ENCODE measurements around the gene PCSK4. TPM values are rescaled to one million over a fixed set of nuclear protein-coding genes. Genes with fewer than 3 reads are reported as not detected.
"Not testable (repeated sequence)": the region's sequence is repeated elsewhere in the genome, so short reads cannot be mapped to it uniquely, and the experiment has no call there.

Gene PCSK4
- 1 to 10 TPM; 2.1 to 9.8 (median 5.2) TPM for polyA plus RNA-seq (ENCODE audit: insufficient read length in 4 of 4)

DNA sequence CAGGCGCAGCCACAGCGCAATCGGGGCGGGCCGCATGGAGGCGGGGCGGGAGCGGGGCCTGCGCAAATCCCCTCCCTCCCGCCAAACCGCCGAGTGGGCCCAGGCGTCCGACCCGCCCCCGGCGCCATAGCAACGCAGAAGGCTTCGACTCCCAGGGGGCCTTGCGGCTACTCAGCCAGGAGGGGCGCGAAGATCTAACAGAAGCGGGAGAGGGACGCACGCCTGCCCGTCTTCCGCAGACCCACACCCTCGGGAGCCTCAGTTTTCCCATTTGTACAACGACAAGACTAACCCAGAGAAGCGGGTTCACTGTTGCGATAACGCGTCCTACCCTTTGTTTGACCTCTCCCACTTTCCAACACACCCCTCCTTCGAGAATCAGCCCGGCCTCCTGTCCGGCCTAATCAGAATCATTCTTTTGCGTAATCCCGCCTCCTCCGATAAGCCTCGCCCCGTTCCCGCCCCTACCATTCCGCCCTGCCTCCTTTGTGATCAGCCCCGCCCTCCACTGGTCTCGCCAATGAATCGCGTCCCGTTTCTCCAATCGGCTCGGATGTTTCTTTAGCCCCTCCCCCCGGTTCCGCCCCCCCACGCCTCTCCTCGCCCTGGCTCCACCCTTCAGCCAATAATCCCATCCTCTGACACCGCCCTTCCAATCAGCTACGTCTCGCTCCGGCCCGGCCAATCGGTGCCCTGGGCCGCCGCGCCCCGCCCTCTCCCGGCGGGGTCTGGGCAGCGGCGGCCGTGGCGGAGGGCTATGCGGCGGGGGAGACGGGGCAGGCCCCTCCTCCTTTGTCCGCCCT, at the start of gene PCSK4:
Gene PCSK4, minus strand, starts transcription at position 40 of the 803 bp plus-strand sequence. Its CDS starts 4 bp downstream, at position 36.
- DNase-seq (ENCODE audit: low read depth in 4 of 4, low spot score in 3 of 4), result peak; percentile 95 to 98 (median 96)

GRCh38 chr19:1539749-1540148, 49.6 kb upstream of the PCSK4 start:
- DNase-seq (ENCODE audit: low read depth in 4 of 4, low spot score in 3 of 4), result not testable (repeated sequence)

- no peak for DNase-seq (ENCODE audit: low read depth in 4 of 4, low spot score in 3 of 4)
These were observed 48.8 kb upstream of the PCSK4 start for GRCh38 chr19:1538978-1539377.

DNA sequence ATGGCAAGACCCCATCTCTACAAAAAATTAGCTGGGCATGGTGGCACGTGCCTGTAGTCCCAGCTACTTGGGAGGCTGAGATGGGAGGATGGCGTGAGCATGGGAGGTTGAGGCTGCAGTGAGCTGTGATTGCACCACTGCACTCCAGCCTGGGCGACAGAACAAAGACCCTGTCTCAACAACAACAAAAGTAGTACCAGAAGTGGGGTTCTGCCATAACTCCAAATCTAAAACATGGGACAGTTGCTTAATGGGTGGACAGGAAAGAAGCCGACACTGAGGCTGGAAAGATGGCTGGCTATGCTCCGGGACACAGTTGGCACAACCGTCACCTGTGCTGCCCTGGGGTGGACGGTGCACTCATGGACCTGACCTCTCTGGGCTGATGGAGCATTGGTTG, 45.5 kb upstream of the PCSK4 start:
- not testable (repeated sequence) for DNase-seq (ENCODE audit: low read depth in 4 of 4, low spot score in 3 of 4)

- no peak for DNase-seq (ENCODE audit: low read depth in 4 of 4, low spot score in 3 of 4)
These were observed 44.8 kb upstream of the PCSK4 start for GRCh38 chr19:1534972-1535371.

DNA sequence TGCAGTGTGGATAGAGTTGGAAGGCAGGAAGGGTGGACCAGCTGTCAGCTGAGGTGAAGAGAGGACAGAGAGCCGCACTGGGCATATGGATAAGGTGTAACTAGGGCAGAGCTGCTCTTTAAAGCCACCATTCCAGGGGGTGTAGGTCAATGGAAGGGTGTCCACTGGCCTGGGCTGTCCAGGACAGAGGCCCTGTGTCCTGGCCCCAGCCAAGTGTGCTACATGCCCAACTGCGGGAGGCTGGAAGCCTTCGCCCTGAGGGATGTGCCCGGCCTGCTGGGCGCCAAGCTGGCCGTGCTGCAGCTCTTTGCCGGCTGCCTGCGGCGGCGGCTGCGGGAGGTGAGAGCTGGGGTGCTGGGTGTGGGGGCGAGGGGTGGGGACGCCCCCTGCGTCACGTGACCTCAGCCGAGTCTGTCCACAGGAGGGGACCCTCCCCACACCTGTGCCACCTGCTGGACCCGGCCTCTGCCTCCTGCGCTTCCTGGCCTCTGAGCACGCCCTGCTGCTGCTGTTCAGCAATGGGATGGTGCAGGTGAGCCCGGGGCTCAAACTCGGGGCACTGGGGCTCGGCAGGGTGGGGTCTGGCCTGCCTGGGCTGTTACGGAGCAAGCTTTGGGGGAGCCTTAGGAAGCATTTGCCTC, 43.5 kb upstream of the PCSK4 start:
- no peak for DNase-seq (ENCODE audit: low read depth in 4 of 4, low spot score in 3 of 4)

DNA sequence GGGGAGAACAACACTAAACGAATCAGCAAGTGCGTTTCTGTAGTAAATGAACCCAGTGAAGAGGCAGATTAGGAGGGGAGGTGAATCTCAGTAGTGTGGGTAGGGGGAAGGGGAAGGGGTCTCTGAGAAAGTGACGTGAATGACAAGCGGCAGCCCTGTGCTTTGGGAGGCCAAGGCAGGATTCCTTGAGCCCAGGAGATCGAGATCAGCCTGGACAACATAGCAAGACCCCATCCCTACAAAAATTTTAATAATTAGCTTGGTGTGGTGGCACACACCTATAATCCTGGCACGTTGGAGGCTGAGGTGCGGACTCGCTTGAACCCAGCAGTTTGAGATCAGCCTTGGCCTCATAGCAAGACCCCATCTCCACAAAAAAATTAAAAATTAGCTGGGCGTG, 41.9 kb upstream of the PCSK4 start:
- no peak for DNase-seq (ENCODE audit: low read depth in 4 of 4, low spot score in 3 of 4)

DNA sequence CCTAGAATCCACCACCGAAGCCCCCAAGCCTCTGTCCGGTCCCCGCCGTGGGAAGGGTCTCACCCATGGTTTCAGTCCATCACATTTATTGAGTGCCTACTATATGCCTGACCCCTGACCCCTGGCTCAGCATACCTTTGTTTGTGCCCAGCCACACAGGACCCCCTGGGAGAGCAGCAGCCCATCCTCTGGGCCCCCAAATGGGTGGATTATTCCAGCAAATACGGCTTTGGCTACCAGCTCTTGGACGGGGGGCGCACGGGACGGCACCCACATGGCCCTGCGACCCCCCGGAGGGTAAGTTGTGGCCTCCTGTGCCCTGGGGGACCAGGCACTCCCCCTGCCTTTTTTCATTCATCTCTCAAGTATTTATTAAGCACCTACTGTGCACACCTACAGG, 41.4 kb upstream of the PCSK4 start:
- DNase-seq (ENCODE audit: low read depth in 4 of 4, low spot score in 3 of 4), result no peak

DNA sequence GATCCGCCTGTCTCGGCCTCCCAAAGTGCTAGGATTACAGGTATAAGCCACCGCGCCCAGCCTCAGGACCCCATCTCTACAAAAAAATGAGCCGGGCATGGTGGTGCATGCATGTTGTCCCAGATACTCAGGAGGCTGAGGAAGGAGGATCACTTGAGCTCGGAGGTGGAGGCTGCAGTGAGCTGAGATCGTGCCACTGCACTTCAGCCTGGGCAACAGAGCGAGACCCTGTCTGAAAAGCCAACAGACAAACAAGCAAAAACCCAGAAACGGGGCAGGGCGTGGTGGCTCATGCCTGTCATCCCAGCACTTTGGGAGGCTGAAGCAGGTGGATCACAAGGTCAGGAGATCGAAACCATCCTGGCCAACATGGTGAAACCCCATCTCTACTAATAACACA, 40.7 kb upstream of the PCSK4 start:
- DNase-seq (ENCODE audit: low read depth in 4 of 4, low spot score in 3 of 4), result not testable (repeated sequence)

- no peak for DNase-seq (ENCODE audit: low read depth in 4 of 4, low spot score in 3 of 4)
These were observed 39.3 kb upstream of the PCSK4 start for GRCh38 chr19:1529430-1529816.

- DNase-seq (ENCODE audit: low read depth in 4 of 4, low spot score in 3 of 4), result no peak
These were observed 38.7 kb upstream of the PCSK4 start for GRCh38 chr19:1528596-1529429.

- no peak for DNase-seq (ENCODE audit: low read depth in 4 of 4, low spot score in 3 of 4)
These were observed 37.6 kb upstream of the PCSK4 start for GRCh38 chr19:1527650-1528309.

- no peak for DNase-seq (ENCODE audit: low read depth in 4 of 4, low spot score in 3 of 4)
These were observed 37.0 kb upstream of the PCSK4 start for GRCh38 chr19:1526979-1527649.

- no peak for DNase-seq (ENCODE audit: low read depth in 4 of 4, low spot score in 3 of 4)
These were observed 36.1 kb upstream of the PCSK4 start for GRCh38 chr19:1526066-1526778.

- DNase-seq (ENCODE audit: low read depth in 4 of 4, low spot score in 3 of 4), result no peak
These were observed 35.2 kb upstream of the PCSK4 start for GRCh38 chr19:1525343-1525742.

DNA sequence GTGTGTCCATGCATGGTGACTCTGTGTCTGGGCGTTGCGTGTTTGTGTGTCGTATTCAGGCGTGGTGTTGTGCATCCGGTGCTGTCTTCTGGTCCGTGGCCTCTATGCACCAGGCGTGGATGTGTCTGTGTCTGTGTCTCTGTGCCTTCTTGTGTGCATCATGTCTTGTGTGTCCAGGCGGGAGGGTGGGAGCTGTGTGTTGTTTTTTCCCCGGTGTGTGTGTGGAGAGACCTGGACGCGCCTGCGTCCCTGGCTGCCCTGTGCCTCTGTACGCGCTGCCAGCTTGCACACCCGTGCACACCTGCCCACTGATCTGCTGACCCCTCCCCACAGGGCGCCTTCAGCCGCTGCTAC, 34.8 kb upstream of the PCSK4 start:
- DNase-seq (ENCODE audit: low read depth in 4 of 4, low spot score in 3 of 4), result no peak

GRCh38 chr19:1524287-1524971, 34.3 kb upstream of the PCSK4 start:
- no peak for DNase-seq (ENCODE audit: low read depth in 4 of 4, low spot score in 3 of 4)

GRCh38 chr19:1523412-1524286, 33.5 kb upstream of the PCSK4 start, which contains the start of gene PLK5:
Gene PLK5, plus strand, starts transcription at chr19:1524077. Its CDS starts 2,920 bp downstream, at chr19:1526997.
- DNase-seq (ENCODE audit: low read depth in 4 of 4, low spot score in 3 of 4), result no peak

All from left renal pelvis (tissue), 4 donors.